AG04450 (cell line): ENCODE data around the gene GTSF1L. TPM values are rescaled to one million over a fixed set of nuclear protein-coding genes. Genes with fewer than 3 reads are reported as not detected.

ENCODE experiments used
- CTCF ChIA-PET: fragments of 300-600, 350-600 bp; formaldehyde crosslinking; extraction: SDS; loops from one replicate; lab custom pipeline; 2022; ENCODE audit warnings: antibody characterized with exemption, inconsistent platforms; lab: Charles Lee
- POLR2A ChIA-PET: fragments of 350-600 bp; formaldehyde crosslinking; extraction: SDS; loops from one replicate; lab custom pipeline; 2021; ENCODE audit warnings: antibody characterized with exemption, inconsistent platforms; lab: Yijun Ruan, JAX
- DNase-seq: peaks from one replicate; pipeline ENCODE4 v3.0.0-alpha.2; 2011; ENCODE audit warnings: low read depth, low spot score
- H3K27ac ChIP-seq: one replicate; pipeline ENCODE4 v1.5.1; 2012; ENCODE audit warnings: low read depth, low read length, control low read depth
- H3K27me3 ChIP-seq: one replicate; pipeline ENCODE4 v1.6.0; 2012; ENCODE audit warnings: low read length; ENCODE audit not compliant: control insufficient read depth, insufficient read depth
- H3K4me3 ChIP-seq: 2 replicates; pipeline ENCODE4 v1.5.1; 2011; ENCODE audit warnings: mild to moderate bottlenecking, low read depth, low read length, control low read depth
- H3K9me3 ChIP-seq: 2 replicates; pipeline ENCODE4 v1.5.1; 2012; ENCODE audit warnings: low read length; ENCODE audit not compliant: control insufficient read depth, insufficient read depth
- polyA plus RNA-seq: library from polyadenylated mRNA; depleted of rRNA; stranded (reverse); fragments of >200 nt; gene quantifications from 2 replicates; pipeline ENCODE4 v1.2.3, GENCODE V29; 2011
- TF ChIP-seq, protein P1 (sequence below): IDR thresholded peaks from 2 replicates; pipeline ENCODE4 v1.5.1; 2011; ENCODE audit warnings: low read depth, low read length, control low read depth, inconsistent platforms

GTSF1L gene
- polyA plus RNA-seq, 1 experiment: not detected

DNA sequence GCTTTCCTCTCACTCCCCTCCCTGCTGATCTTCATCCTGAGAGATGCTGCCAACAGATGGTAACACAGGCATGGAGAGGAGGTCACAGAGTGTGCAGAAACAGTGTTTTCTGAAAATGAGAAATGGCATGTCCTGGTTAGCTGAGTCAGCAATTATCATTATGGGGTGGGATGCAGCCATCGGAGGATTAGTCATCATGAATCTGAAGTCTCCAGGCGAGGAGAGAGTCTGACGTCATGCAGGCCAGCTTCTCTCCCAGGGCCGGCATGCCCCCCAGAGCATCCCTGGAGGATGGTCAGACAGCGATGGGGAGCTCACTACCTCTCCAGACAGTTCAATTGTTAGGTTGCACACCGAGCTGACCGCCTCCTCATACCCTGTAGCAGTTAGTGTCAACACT lies 4.7 kb upstream of the GTSF1L start:
- ChIA-PET POLR2A (interaction anchor here (1.1 kb wide), 1 partner anchor 229 kb away, joined by 3 read pairs; no protein-coding TSS in a partner anchor), CTCF (interaction anchor here (0.6 to 2.8 kb wide), 2 partner anchors 349 to 676 kb away, joined by 7 to 14 read pairs; no protein-coding TSS in a partner anchor)
- Histone ChIP-seq H3K27ac (no peak overlapping the region), H3K4me3 (no peak overlapping the region), H3K27me3 (no peaks in the 10 kb centered on the region), H3K9me3 (peaks cover 6% of the 10 kb centered on the region; the same call in 1 of the 2 replicates)
- TF ChIP-seq, protein P1, sequence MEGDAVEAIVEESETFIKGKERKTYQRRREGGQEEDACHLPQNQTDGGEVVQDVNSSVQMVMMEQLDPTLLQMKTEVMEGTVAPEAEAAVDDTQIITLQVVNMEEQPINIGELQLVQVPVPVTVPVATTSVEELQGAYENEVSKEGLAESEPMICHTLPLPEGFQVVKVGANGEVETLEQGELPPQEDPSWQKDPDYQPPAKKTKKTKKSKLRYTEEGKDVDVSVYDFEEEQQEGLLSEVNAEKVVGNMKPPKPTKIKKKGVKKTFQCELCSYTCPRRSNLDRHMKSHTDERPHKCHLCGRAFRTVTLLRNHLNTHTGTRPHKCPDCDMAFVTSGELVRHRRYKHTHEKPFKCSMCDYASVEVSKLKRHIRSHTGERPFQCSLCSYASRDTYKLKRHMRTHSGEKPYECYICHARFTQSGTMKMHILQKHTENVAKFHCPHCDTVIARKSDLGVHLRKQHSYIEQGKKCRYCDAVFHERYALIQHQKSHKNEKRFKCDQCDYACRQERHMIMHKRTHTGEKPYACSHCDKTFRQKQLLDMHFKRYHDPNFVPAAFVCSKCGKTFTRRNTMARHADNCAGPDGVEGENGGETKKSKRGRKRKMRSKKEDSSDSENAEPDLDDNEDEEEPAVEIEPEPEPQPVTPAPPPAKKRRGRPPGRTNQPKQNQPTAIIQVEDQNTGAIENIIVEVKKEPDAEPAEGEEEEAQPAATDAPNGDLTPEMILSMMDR: no peak
- no peak for DNase-seq

DNA sequence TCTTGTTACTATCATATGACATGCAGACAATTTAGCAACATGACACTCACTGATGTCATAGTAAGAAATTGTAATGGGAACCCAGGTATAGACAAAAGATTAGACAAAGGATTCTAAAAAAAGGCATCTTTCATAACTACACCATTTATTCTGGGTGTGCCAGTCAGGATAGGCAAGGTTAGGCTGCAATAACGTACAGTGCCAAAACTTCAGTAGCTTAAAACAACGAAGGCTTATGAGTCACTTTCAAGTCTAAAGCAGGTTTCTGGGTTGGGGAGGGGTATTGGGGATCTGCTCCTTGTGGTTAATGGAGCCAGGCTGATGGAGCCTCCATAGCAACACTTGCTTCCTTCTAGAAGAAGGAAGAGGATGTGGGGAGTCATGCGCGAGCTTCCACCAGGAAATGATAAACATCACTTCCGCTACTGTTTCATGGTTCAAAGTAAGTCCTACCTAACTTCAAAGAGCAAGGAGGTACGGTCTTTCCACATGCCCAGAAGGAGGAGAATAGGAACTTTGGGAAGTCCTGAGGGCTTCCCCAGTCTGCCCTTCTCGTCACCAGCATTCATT lies 2.0 kb upstream of the GTSF1L start:
- no peak overlapping the region for H3K27ac ChIP-seq
- no peaks in the 10 kb centered on the region for H3K27me3 ChIP-seq
- ChIA-PET CTCF (interaction anchor here (2.0 to 2.3 kb wide), 2 partner anchors 21 to 352 kb away, joined by 8 to 11 read pairs; no protein-coding TSS in a partner anchor), POLR2A (no interaction called here)
- DNase-seq: no peak
- H3K4me3 ChIP-seq: no peak overlapping the region
- TF ChIP-seq, protein P1: no peak
- H3K9me3 ChIP-seq: peaks cover 6% of the 10 kb centered on the region; the same call in 1 of the 2 replicates

DNA sequence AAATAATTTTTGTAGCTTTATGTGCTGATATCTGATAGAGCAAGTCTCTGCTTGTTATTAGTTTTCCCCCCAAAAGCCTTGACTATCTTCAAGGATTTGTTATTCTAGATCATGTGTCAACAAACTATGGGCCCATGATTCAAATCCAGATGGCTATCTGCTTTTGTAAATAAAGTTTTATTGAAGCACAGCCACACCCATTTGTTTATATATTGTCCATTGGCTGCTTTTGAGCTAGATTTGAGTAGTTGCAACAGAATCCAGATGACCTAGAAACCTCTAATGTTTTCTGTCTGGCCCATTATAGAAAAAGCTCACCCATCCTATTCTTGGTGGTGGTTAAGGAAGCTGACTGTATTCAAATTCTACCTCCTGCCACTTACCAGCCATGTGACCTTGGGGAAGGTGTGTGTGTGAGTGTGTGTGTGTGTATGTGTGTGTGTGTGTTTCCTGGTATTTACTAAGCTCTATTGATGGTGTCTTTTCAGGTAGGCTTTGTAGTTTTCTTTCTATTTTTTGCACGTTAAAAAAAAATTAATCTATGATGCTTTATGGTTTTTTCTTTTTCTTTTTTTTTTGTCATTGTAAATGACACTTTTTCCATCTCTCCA lies 1.3 kb upstream of the GTSF1L start:
- H3K27me3 ChIP-seq: no peaks in the 10 kb centered on the region
- peaks cover 6% of the 10 kb centered on the region; the same call in 1 of the 2 replicates for H3K9me3 ChIP-seq
- no peak overlapping the region for H3K4me3 ChIP-seq
- no peak overlapping the region for H3K27ac ChIP-seq
- CTCF ChIA-PET: interaction anchor here (2.0 to 2.3 kb wide), 2 partner anchors 22 to 352 kb away, joined by 8 to 11 read pairs; no protein-coding TSS in a partner anchor
- DNase-seq: no peak
- TF ChIP-seq, protein P1: no peak
- POLR2A ChIA-PET: no interaction called here

DNA sequence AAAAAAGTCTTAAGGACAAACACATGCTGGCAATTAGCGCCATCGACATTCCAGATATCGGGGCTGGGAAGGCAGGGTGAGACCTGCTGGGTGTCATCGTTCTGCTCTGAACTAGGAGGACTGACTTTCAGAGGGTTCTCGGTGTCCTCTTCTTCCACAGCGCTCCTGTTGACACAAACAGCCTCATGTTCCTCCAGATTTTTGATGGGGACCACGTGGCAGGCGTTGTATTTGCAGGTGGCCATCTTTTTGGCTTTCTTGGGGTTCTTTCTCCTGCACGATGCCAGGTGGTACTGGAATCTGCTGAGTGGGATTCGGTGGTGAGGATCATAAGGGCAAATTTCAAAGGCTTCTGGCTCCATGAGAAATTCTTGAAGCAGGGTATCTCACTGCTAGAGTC lies 469 bp downstream of the GTSF1L start:
- no peak overlapping the region for H3K27ac ChIP-seq
- TF ChIP-seq, protein P1: no peak
- ChIA-PET CTCF (no interaction called here), POLR2A (no interaction called here)
- H3K9me3 ChIP-seq: peaks cover 6% of the 10 kb centered on the region; the same call in 1 of the 2 replicates
- DNase-seq: no peak
- H3K4me3 ChIP-seq: no peak overlapping the region
- H3K27me3 ChIP-seq: no peaks in the 10 kb centered on the region

DNA sequence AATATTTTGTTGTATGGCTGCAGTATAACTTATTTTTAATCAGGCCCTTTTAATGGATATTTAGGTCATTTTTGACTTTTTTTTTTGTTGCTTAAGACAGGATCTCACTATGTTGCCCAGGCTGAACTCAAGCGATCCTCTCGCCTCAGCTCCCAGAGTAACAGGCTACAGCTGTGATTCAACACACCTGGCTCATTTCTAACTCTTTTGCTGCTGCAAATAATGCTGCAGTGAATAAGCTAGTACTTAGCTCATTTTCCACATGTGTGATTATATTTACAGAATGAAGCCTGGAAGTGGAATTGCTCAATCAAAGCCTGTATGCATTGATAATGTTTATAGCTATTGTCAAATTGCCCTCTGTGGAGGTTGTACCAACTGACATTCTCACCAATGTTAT lies 1.1 kb downstream of the GTSF1L start:
- H3K9me3 ChIP-seq: peaks cover 6% of the 10 kb centered on the region; the same call in 1 of the 2 replicates
- TF ChIP-seq, protein P1: no peak
- ChIA-PET POLR2A (interaction anchor here (0.6 to 1.1 kb wide), 4 partner anchors 9 to 483 kb away, joined by 3 to 6 read pairs (median 4); partner anchors contain the start of gene IFT52), CTCF (interaction anchor here (0.8 kb wide), 1 partner anchor 355 kb away, joined by 3 read pairs; no protein-coding TSS in a partner anchor)
- H3K27ac ChIP-seq: no peak overlapping the region
- H3K27me3 ChIP-seq: no peaks in the 10 kb centered on the region
- no peak for DNase-seq
- H3K4me3 ChIP-seq: no peak overlapping the region
